ENCODE results near the gene ZNF729. TPM values are rescaled to one million over a fixed set of nuclear protein-coding genes. Genes with fewer than 3 reads are reported as not detected.

Gene ZNF729
- total and polyA plus RNA-seq, 9 of the 15 experiments (the other 6 are each of a cell fraction or from before 2014, with no cell fraction given), result not detected

DNA sequence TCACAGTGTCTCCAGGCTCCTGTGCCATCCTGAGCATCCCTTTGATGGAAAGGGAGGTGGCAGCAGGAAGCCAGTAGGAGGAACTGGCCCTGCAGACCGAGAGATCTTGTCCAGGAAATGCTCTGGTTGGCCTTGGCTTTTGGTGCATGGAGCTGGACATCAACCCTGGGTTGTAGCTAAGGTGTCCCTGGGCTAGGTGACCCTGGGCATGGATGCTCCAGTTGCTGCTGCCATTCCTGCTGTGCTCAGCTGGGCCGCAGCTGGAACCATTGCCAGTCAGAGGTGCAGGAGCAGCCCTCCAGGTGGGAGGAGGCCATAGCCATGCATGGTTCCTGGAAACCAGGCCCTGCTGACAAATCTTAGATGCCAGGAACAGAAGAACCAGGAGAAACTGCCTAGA lies 68.4 kb downstream of the ZNF729 start (continued):
- TF ChIP-seq, protein P1, sequence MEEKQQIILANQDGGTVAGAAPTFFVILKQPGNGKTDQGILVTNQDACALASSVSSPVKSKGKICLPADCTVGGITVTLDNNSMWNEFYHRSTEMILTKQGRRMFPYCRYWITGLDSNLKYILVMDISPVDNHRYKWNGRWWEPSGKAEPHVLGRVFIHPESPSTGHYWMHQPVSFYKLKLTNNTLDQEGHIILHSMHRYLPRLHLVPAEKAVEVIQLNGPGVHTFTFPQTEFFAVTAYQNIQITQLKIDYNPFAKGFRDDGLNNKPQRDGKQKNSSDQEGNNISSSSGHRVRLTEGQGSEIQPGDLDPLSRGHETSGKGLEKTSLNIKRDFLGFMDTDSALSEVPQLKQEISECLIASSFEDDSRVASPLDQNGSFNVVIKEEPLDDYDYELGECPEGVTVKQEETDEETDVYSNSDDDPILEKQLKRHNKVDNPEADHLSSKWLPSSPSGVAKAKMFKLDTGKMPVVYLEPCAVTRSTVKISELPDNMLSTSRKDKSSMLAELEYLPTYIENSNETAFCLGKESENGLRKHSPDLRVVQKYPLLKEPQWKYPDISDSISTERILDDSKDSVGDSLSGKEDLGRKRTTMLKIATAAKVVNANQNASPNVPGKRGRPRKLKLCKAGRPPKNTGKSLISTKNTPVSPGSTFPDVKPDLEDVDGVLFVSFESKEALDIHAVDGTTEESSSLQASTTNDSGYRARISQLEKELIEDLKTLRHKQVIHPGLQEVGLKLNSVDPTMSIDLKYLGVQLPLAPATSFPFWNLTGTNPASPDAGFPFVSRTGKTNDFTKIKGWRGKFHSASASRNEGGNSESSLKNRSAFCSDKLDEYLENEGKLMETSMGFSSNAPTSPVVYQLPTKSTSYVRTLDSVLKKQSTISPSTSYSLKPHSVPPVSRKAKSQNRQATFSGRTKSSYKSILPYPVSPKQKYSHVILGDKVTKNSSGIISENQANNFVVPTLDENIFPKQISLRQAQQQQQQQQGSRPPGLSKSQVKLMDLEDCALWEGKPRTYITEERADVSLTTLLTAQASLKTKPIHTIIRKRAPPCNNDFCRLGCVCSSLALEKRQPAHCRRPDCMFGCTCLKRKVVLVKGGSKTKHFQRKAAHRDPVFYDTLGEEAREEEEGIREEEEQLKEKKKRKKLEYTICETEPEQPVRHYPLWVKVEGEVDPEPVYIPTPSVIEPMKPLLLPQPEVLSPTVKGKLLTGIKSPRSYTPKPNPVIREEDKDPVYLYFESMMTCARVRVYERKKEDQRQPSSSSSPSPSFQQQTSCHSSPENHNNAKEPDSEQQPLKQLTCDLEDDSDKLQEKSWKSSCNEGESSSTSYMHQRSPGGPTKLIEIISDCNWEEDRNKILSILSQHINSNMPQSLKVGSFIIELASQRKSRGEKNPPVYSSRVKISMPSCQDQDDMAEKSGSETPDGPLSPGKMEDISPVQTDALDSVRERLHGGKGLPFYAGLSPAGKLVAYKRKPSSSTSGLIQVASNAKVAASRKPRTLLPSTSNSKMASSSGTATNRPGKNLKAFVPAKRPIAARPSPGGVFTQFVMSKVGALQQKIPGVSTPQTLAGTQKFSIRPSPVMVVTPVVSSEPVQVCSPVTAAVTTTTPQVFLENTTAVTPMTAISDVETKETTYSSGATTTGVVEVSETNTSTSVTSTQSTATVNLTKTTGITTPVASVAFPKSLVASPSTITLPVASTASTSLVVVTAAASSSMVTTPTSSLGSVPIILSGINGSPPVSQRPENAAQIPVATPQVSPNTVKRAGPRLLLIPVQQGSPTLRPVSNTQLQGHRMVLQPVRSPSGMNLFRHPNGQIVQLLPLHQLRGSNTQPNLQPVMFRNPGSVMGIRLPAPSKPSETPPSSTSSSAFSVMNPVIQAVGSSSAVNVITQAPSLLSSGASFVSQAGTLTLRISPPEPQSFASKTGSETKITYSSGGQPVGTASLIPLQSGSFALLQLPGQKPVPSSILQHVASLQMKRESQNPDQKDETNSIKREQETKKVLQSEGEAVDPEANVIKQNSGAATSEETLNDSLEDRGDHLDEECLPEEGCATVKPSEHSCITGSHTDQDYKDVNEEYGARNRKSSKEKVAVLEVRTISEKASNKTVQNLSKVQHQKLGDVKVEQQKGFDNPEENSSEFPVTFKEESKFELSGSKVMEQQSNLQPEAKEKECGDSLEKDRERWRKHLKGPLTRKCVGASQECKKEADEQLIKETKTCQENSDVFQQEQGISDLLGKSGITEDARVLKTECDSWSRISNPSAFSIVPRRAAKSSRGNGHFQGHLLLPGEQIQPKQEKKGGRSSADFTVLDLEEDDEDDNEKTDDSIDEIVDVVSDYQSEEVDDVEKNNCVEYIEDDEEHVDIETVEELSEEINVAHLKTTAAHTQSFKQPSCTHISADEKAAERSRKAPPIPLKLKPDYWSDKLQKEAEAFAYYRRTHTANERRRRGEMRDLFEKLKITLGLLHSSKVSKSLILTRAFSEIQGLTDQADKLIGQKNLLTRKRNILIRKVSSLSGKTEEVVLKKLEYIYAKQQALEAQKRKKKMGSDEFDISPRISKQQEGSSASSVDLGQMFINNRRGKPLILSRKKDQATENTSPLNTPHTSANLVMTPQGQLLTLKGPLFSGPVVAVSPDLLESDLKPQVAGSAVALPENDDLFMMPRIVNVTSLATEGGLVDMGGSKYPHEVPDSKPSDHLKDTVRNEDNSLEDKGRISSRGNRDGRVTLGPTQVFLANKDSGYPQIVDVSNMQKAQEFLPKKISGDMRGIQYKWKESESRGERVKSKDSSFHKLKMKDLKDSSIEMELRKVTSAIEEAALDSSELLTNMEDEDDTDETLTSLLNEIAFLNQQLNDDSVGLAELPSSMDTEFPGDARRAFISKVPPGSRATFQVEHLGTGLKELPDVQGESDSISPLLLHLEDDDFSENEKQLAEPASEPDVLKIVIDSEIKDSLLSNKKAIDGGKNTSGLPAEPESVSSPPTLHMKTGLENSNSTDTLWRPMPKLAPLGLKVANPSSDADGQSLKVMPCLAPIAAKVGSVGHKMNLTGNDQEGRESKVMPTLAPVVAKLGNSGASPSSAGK (IDR thresholded peaks at IDR 0.05), result no peak
- TF ChIP-seq, protein P2, sequence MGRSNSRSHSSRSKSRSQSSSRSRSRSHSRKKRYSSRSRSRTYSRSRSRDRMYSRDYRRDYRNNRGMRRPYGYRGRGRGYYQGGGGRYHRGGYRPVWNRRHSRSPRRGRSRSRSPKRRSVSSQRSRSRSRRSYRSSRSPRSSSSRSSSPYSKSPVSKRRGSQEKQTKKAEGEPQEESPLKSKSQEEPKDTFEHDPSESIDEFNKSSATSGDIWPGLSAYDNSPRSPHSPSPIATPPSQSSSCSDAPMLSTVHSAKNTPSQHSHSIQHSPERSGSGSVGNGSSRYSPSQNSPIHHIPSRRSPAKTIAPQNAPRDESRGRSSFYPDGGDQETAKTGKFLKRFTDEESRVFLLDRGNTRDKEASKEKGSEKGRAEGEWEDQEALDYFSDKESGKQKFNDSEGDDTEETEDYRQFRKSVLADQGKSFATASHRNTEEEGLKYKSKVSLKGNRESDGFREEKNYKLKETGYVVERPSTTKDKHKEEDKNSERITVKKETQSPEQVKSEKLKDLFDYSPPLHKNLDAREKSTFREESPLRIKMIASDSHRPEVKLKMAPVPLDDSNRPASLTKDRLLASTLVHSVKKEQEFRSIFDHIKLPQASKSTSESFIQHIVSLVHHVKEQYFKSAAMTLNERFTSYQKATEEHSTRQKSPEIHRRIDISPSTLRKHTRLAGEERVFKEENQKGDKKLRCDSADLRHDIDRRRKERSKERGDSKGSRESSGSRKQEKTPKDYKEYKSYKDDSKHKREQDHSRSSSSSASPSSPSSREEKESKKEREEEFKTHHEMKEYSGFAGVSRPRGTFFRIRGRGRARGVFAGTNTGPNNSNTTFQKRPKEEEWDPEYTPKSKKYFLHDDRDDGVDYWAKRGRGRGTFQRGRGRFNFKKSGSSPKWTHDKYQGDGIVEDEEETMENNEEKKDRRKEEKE (IDR thresholded peaks at IDR 0.05; ENCODE audit: borderline replicate concordance in 1 of 2, control insufficient read depth in 1 of 2, low read depth in 2 of 2, low read length in 1 of 2), result no peak
- TF ChIP-seq NCOA4 (IDR thresholded peaks at IDR 0.05; ENCODE audit: partially characterized antibody), result no peak
- no peak for TF ChIP-seq TSC22D4 (tag; IDR thresholded peaks at IDR 0.05)
